ENCODE results near the gene FPR3. TPM values are rescaled to one million over a fixed set of nuclear protein-coding genes. Genes with fewer than 3 reads are reported as not detected.
"Not testable (repeated sequence)": the region's sequence is repeated elsewhere in the genome, so short reads cannot be mapped to it uniquely, and the experiment has no call there.

Gene FPR3
- polyA plus RNA-seq, 3 donors: 0.17 to 0.49 (median 0.34) TPM

DNA sequence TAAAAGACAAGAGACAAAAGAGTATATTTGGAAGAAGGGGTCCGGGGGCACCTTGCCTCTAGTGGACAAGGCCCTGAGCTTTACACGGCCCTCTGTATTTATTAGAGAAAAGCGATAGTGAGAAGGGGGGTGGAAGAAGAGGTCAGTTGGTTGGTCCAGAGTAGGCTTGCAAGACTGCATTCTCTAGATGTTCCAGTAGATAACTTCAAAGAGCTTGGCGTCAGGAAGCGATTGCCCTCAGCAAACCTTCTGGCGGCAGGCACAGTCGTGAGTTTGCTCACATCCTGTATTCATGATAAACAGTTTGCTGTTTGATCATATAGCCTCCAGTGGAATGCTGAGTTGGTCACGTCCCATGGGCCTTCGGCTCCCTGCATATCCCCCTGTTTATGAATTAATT is 9.8 kb downstream of the FPR3 start:
- not testable (repeated sequence) for DNase-seq (ENCODE audit: low read depth in 3 of 3, low spot score in 2 of 3)

DNA sequence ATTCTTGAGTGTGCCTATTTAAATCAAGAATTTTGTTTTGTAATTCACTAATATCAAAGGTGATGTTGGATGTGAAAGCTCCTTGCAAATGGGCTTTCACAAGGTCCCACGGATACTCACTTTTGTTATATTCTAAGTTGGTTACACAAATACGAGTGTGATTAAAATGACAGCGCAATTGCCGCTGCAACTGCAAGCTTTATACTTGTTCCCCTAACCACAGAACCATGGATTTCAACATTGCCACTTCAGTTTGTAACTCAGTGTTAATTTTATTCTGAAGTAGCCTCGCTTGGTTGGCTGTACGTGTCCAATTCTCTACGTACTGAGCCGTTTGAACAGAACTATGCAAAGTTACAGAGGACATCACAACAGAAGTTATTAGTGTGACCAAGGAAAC is 10.4 kb downstream of the FPR3 start:
- DNase-seq (ENCODE audit: low read depth in 3 of 3, low spot score in 2 of 3): not testable (repeated sequence)

DNA sequence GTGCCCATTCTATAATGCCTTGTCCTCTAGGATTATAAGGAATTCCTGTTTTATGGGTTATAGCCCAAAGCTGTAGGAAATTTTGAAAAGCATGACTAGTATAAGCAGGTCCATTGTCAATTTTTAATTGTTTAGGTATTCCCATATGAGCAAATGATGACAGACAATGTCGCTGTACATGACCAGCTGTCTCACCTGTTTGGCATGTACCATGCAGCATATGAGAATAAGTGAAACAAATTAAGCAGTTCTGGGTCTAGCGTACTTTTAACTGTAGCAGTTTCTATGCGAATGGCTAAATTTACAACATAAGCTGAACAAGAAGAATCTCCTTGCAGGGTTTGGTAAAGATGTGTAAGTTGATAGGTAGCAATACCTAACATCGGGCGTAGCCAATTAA is 11.6 kb downstream of the FPR3 start:
- DNase-seq (ENCODE audit: low read depth in 3 of 3, low spot score in 2 of 3): not testable (repeated sequence)

DNA sequence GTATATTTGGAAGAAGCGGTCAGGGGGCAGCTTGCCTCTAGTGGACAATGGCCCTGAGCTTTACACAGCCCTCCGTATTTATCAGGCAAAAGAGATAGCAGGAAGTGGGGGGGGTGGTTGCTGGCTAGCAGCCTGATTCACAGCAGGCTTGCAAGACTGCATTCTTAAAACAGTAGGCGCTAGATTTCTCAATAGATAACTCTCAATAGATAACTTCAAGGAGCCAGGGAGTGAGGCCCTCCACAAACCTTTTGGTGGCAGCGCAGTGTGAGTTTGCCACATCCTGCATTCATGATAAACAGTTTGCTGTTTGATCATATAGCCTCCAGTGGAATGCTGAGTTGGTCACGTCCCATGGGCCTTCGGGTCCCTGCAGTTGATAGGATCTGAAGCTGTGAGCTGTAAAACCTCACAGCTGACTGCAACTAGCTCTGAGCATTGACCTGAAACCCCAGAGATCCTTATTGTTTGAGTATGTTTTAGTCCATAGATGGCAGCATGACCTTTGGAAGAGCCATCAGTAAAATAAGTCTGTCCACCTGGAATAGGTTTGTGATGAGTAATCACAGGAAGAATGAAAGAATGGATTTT is 12.2 kb downstream of the FPR3 start:
- DNase-seq (ENCODE audit: low read depth in 3 of 3, low spot score in 2 of 3): no peak

DNA sequence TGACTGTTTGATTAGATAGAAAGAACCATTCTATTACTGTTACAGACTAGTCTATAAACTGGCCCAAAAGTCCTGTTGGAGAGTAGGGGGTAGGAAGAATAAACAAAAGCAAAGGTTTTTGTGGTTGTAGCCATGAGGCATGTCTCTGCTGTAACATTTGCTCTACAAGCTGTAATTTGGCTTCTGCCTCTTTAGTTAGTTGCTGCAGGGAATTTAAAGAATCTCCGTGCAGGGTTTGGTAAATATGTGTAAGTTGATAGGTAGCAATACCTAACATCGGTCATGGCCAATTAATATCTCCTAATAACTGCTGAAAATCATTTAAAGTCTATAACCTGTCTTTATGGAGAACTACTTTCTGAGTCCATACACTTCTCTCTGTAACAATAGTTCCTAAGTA is 13.0 kb downstream of the FPR3 start:
- no peak for DNase-seq (ENCODE audit: low read depth in 3 of 3, low spot score in 2 of 3)

DNA sequence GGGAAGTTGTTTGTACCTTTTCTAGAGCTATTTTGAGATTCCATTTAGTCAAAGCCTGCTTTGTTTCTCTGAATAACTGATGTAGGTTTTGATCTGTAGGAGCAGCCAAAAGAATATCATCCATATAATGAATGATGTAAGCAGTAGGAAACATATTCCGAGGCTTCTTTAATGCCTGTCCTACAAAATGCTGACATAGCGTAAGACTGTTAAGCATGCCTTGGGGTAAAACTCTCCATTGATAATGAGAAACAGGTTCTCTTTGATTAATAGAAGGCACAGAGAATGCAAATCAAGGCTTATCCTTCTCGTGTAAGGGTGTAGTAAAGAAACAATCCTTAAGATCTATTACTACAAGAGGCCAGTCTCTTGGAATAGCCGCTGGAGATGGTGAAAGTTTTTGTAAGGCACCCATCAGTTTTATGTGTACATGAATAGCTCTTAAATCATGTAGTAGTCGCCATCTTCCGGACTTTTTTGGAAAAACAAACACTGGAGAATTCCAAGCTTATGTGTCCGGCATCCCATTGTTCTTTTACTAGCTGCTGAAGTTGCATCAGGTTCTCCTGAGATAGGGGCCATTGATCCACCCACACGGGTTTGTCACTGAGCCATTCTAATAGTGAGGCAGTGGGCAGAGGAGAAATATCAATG is 13.5 kb downstream of the FPR3 start:
- no peak for DNase-seq (ENCODE audit: low read depth in 3 of 3, low spot score in 2 of 3)

DNA sequence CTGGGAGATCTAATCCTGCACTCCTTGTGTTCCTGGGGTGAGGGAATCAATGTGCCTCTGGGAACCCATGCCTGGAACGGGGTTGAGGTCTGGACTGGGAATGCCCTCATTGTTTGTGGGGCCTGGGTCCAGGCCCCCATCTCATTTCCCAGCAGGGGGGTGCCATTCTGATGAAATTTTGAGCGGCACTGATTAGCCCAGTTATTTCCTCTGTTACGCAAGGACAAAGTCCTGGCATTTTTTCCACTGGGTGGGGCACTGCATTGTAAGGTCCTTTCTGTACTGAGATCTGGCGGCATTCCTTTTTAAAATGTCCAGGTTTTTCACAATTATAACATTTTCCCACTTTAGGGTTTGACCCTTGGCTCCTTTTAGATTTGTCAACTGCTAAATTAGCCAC is 14.8 kb downstream of the FPR3 start:
- DNase-seq (ENCODE audit: low read depth in 3 of 3, low spot score in 2 of 3): no peak

DNA sequence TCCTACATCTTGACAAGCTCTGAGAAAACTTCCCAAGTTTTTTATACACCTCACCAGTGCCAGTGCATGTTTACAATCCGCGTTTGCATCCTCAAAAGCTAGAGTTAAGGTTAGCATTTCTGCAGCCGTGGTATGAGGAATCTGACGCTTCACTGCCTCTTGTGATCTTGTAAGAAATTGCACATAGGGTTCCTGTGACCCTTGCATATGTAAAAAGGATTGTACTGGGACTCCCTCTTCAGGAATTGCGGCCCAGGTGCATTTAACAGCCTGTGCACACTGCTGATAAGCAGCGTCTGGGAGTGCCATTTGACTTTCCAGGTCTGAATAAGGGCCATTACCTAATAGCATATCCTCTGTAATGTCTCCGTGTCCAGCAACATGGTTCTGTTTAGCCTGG is 15.3 kb downstream of the FPR3 start:
- no peak for DNase-seq (ENCODE audit: low read depth in 3 of 3, low spot score in 2 of 3)

DNA sequence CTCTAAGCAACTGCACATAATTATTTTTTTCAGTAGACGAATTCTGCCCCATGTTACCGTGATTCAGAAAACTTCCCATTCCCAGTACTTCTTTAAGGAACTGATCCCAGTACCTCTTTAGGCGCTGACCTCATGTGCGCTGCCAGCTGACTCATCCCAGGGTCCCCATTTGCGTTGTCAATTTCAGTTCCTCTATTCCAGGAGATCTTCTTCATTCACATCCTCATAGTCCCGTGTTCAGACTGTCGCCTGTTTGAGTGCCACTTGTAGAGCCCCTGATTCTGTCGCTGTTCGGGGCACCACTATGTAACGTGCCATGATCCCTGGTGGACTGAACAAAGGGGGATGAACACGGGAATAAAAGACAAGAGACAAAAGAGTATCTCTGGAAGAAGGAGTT is 16.4 kb downstream of the FPR3 start:
- no peak for DNase-seq (ENCODE audit: low read depth in 3 of 3, low spot score in 2 of 3)

DNA sequence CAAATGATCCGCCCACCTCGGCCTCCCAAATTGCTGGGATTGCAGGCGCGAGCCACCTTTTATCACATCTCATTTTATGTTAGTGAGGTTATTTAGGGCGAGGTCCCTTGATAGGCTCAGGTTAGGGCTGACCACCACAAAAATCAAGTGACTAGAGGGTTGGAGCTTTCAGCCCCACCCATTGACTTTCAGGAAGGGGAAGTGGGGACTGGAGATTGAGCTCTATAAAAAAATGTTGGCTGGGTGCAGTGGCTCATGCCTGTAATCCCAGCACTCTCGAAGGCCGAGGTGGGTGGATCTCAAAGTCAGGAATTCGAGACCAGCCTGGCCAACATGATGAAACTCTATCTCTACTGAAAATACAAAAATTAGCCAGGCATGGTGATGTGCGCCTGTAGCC is 20.1 kb downstream of the FPR3 start:
- no peak for DNase-seq (ENCODE audit: low read depth in 3 of 3, low spot score in 2 of 3)

DNA sequence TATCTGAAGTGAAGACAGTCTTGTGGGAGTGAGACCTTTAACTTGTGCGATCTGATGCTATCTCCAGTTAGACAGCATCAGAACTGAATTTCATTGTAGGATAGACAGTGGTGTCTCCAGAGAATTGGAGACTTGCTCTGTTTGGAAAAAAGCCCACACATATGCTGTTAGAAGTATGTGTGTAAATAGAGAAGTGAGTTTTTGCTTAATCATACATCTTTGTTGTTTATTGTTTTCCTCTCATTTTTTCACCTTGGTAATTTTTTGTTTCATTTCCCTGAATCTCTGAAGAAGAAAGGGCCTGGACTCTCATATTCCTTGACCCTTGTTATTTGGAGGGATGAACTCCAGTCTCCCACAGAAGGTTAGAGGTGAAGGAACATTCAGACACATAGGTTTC is 21.8 kb downstream of the FPR3 start:
- no peak for DNase-seq (ENCODE audit: low read depth in 3 of 3, low spot score in 2 of 3)

DNA sequence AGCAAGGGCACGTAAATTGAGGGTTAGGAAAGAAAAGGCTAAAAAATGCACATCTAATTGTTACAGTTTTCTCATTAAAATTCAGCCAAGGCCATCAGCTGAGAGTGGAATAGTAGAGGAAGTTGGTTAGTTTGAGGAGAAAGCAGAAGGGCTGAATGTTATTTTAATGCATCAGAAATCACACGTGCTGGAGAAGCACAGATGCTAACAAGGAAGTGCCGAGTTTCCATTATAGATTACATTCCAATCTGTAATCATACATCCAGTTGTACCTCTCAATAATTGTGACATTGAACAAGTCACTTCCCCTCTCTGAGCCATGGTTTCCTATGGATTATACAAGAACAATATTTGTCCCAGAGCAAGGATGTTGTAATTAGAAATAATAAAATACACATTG is 25.1 kb downstream of the FPR3 start:
- no peak for DNase-seq (ENCODE audit: low read depth in 3 of 3, low spot score in 2 of 3)

DNA sequence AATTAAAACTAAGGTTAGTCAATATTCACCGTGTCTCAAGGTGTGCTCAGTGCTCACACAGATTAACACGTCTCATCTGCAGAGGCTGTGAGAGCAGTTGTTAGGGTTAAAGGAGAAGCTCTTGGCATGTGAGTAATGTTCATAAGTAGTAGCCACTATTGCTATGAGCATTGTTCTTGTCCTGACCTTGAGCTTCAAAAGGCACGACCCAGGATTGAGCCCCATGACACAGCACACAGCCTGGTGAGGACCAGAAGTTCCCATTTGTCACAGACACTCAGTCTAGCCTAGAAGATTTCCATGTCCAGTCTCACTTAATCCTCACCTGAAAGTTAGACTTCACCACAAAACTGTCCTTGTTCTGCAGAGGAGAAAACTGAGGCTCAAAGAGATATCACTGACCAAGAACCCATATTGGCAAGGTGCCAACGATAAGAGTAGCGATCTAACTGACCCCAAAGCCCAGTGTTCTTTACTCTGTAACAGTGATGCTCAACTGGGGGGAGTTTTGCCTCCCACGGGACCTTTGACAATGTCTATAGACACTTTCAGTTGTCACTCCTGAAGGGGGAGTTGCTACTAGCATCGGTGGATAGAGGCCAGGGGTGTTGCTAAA is 26.0 kb downstream of the FPR3 start:
- DNase-seq (ENCODE audit: low read depth in 3 of 3, low spot score in 2 of 3): no peak

DNA sequence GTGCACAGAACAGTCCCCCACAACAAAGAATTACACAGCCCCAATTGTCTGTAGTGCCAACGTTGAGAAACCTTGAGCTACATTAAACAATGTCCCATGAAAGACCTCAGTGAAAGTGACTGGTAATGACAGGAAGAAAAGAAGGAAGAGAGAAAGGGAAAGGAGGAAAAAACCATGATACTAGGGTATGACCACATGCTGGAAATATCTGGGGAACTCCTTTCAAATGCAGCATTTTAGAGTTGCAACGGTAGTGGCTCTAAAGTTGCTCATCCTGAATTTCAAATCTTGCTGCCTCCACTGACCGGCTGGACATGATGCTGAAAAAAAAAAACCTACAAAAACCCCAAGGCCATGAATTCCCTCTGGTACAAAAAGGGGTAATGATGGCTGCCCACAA is 26.5 kb downstream of the FPR3 start:
- no peak for DNase-seq (ENCODE audit: low read depth in 3 of 3, low spot score in 2 of 3)

DNA sequence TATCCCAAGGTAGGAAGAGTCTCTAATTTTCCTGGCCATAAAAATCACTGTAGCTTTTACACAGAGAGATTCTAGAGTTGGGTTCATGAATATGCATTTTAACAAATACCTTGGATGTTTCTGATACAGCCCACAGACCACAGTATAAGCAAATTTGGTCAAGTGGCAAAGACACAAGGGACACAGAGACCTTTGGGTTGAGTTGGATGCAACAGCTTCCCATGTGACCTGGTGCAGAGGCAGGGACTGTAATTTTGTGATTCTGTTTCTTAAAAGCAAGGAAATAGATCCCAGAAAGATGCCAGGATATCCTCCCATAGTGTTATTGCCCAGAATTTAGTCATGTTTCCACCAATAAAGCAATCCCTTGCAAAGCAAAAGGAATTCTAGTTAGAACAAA is 27.0 kb downstream of the FPR3 start:
- no peak for DNase-seq (ENCODE audit: low read depth in 3 of 3, low spot score in 2 of 3)

DNA sequence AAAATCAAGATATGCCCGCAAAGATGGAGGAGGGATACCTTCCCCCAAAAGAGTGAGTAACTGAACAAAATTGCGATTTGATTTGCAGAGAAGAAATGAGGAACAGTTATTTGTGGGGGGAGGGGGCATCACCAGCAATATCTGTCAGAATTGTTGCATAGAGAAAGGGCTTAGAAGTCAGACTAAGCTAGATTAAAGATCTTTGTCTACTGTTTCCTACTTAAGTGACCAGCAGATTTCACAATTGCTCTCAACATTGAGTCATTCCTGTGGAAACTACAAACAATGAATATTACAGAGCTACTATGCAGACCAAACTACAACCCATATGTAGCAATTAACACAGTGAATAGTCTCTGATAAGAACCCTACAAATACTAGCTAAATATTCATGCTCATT is 27.4 kb downstream of the FPR3 start:
- no peak for DNase-seq (ENCODE audit: low read depth in 3 of 3, low spot score in 2 of 3)

DNA sequence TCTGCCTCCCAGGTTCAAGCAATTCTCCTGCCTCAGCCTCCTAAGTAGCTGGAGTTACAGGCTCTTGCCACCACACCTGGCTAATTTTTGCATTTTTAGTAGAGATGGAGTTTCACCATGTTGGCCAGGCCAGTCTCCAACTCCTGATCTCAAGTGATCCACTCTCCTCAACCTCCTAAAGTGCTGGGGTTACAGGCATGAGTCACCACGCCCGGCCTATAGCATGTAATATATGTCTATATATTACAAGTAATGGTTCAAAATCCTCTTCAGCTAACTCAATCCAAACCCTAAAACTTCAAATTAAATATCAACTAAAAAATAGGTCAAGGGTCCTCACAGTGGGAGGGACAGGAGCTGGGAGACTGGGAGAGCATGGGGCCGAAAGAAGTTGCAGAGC is 28.0 kb downstream of the FPR3 start:
- no peak for DNase-seq (ENCODE audit: low read depth in 3 of 3, low spot score in 2 of 3)

DNA sequence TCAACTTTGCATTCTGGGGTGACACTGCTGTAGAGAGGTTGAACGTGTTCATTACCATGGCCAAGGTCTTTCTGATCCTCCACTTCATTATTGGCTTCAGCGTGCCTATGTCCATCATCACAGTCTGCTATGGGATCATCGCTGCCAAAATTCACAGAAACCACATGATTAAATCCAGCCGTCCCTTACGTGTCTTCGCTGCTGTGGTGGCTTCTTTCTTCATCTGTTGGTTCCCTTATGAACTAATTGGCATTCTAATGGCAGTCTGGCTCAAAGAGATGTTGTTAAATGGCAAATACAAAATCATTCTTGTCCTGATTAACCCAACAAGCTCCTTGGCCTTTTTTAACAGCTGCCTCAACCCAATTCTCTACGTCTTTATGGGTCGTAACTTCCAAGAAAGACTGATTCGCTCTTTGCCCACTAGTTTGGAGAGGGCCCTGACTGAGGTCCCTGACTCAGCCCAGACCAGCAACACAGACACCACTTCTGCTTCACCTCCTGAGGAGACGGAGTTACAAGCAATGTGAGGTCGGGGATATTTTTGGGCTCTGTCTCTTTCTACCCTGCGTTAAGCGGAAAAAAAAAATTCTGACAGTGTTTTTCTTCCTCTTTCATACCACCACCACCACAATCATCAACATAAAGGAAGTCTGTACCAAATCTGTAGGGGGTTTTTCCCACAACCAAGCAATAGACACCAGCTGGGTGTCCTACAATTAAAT is 29.5 kb downstream of the FPR3 start:
- no peak for DNase-seq (ENCODE audit: low read depth in 3 of 3, low spot score in 2 of 3)

DNA sequence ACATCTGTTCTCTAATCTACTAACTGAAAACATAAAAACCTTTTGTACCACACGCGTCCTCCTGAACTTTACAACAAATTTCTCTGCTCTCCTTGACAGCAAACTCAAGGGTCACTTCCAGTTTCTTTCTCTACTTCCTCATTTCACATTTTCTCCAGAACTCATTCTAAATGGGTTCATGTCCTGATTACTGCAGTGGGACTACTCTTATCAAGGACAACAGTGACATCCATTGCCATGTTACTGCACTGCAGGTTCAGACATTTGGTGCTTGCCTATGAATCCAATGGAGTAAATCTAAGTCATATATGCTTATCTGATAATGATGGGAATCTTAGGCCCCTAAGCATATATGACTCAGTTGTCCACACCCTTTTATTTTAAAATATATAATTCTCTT is 35.3 kb downstream of the FPR3 start:
- no peak for DNase-seq (ENCODE audit: low read depth in 3 of 3, low spot score in 2 of 3)

DNA sequence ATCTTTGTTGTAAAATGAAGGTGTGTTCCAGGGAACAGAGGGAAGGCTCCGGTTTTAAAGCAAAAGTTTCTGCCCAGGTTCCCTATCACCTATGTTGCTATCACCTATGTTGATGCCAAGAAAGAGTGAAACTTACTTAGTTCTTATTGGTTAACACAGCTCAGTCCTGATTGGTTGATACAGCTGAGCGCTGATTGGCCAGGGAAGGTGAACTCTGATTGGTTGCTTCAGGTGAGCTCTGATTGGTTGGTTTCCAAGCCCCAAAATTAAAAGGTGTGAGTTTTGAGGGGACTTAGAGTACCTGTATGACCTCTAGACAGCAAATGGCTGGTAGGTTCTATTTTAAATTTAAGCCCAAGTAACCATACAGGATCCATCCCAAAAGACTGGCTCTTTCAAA is 42.2 kb downstream of the FPR3 start:
- no peak for DNase-seq (ENCODE audit: low read depth in 3 of 3, low spot score in 2 of 3)

DNA sequence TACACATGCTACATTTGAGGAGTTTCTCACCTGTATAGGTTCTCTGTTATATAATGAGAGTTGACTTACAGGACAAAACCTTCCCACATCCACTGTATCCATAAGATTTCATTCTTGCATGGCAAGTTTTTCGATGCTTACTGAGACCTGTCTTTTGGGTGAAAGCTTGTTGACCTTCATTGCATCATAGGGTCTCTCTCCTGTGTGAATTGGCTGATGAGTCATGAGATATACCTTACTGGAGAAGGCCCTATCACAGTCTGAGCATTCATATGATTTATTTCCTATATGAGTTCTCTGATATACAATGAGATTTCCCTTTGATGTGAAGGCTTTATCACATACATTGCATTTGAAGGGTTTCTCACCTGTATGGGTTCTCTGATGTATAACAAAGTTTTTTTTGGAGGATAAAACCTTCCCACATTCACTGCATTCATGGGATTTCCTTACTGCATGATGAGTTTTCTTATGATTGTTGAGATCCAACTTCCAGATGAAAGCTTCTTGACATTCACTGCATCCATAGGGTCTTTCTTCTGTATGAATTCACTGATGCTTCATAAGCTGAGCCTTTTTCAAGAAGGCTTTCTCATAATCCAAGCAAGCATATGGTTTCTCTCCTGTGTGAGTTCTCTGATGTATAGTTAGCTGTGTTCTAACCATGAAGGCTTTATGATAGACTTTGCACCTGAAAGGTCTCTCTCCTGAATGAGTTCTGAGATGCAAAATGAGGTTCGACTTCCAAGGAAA is 67.1 kb downstream of the FPR3 start:
- DNase-seq (ENCODE audit: low read depth in 3 of 3, low spot score in 2 of 3): no peak

Measured in right renal cortex interstitium (tissue), 3 donors.